Measurements from ENCODE around the gene PKNOX2.

GRCh38 chr11:125176866-125177265 is 12.3 kb downstream of the PKNOX2 start:
- no peak for TF ChIP-seq CTCF (conservative IDR thresholded peaks at IDR 0.05; ENCODE audit: low read length)
- TF ChIP-seq EZH2phosphoT487 (IDR thresholded peaks at IDR 0.05; ENCODE audit: borderline replicate concordance, low read depth, low read length): no peak

Data from OCI-LY7 (cell line).